Stimulated activated naive B cell treated with anti-CD40 and anti-IgM and Interleukin-4, amounts not matched to agents 10 μg/mL and 1 μg/mL and 100 μg/mL, for 72 hours (primary cell): ENCODE data around the gene AFF2.
A peak's percentile ranks its signal among the peaks of the same experiment; 100 is the strongest.

Experiments used
- ATAC-seq, 2 donors: fragments of 150-1000 bp; cut with Tn5 transposase; replicated peaks; 2 replicates each; pipeline ENCODE4 v1.10.0; 2021; ENCODE audit warnings: moderate library complexity in 1 of 2
- DNase-seq: peaks from one replicate; pipeline ENCODE4 v3.0.0; 2021
- H3K27ac Mint-ChIP-seq: one replicate; pipeline ENCODE4 v1.8.0; 2022; ENCODE audit warnings: mild to moderate bottlenecking, mixed read lengths
- H3K27me3 Mint-ChIP-seq, 2 donors: one replicate each; pipeline ENCODE4 v1.8.0; 2022; ENCODE audit warnings: mixed read lengths in 2 of 2
- H3K36me3 Mint-ChIP-seq, 2 donors: one replicate each; pipeline ENCODE4 v1.8.0; 2022; ENCODE audit warnings: mixed read lengths in 2 of 2, mild to moderate bottlenecking in 1 of 2
- H3K4me1 Mint-ChIP-seq, 2 donors: one replicate each; pipeline ENCODE4 v1.8.0; 2022; ENCODE audit warnings: mixed read lengths in 2 of 2, mild to moderate bottlenecking in 1 of 2
- H3K4me3 Mint-ChIP-seq, 2 donors: one replicate each; pipeline ENCODE4 v1.8.0; 2022; ENCODE audit warnings: mild to moderate bottlenecking in 2 of 2, mixed read lengths in 2 of 2, moderate library complexity in 1 of 2
- H3K9me3 Mint-ChIP-seq, 2 donors: one replicate each; pipeline ENCODE4 v1.8.0; 2022; ENCODE audit warnings: mixed read lengths in 2 of 2, mild to moderate bottlenecking in 1 of 2

The AFF2 gene

DNA sequence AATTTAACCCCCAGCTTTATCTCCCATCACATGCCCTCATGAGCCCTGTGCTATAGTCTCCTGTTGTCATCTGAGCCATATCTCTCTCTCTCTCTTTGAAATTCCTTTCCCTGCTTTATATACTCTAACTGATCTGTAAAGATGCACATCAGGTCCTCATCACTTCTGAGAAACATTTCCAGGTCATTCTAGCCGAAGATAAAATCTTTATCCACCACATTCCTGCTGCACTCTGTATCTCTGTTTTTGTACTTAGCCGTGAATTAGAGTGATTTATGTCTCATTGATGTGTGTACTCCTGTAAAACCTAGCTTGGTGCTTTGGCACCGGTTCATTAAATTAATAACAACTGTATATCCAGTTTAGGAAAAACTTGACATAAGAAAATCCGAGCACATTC is 113.2 kb downstream of the AFF2 start:
- Mint-ChIP-seq H3K27ac (no peak overlapping the region), H3K4me3 (peak overlapping the region in 1 of 2 donors; percentile 25), H3K36me3 (no peaks in the 10 kb centered on the region), H3K4me1 (peaks cover 12 to 46% of the 10 kb centered on the region in 2 donors), H3K9me3 (peaks cover 0 to 1% of the 10 kb centered on the region in 2 donors), H3K27me3 (no peaks in the 10 kb centered on the region)
- DNase-seq (no peak), ATAC-seq (no peak)

DNA sequence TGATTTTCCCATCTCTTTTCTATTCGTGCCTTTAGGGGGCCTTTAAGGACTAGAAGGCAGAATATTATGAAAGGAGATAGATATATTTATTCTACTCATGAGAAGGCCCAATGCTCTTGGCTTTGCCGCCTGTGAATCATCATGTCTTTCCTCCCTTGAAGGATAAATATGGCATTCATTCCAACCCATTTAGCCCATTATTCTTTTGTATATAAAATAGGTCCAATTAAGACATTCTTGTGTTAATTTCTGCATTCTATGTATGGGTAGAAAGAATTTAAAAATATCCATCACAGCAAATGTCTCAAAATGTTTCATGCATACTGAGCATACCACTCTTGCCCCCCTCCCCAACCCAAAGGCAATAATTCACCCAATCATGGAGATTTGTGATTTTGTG is 115.1 kb downstream of the AFF2 start:
- H3K27me3 Mint-ChIP-seq = no peaks in the 10 kb centered on the region

DNA sequence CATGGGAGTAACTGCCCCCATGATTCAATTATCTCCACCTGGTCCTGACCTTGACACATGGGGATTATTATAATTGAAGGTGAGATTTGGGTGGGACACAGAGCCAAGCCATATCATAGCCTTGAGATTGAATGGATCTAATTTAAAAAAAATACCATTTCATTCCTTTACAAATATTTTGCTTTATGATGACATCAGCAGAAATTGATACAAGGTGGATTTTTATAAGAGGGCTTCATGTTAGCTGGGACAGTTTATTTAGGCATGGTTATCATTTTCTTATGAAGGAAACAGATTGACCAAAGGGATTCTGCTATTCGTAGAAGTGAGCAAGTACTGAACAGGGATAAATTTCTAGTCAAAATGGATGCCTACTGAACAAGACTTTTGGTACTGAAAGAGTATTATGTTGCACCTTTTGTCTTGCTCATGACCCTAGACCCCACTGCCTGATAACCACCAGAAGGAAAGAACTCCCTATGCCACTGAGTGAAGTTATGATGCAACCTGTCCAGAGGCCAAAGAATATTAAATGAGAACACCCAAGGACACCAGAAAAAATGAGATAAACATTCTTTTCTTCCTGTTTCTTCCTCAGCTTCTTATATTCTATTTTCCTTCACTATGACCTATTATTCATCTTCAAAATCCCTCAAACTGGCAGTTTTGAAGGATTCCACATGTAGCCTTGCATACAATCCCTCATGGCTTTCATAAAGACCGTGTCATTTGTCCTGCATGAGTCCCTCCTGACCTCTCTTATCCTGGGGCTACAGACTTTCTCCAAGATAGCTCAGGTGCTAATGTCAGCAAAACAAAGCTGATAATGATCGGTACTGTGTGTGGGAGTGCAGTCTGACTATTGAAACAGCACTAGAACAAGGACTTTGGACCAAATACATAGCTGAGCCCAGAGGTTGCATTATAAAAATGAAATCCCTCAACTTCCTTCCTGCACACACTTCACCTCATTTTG is 118.3 kb downstream of the AFF2 start:
- H3K27ac Mint-ChIP-seq = no peak overlapping the region
- H3K9me3 Mint-ChIP-seq = no peaks in the 10 kb centered on the region
- DNase-seq (no peak), ATAC-seq (no peak)
- H3K4me1 Mint-ChIP-seq = peaks cover 0 to 9% of the 10 kb centered on the region in 2 donors
- H3K4me3 Mint-ChIP-seq = no peak overlapping the region
- no peaks in the 10 kb centered on the region for H3K36me3 Mint-ChIP-seq
- no peaks in the 10 kb centered on the region for H3K27me3 Mint-ChIP-seq

More for the DNA sequence above, 115.1 kb downstream of the AFF2 start:
- DNase-seq (no peak), ATAC-seq (no peak)
- Mint-ChIP-seq H3K36me3 (no peaks in the 10 kb centered on the region), H3K4me3 (no peak overlapping the region), H3K27ac (no peak overlapping the region), H3K9me3 (peaks cover 0 to 1% of the 10 kb centered on the region in 2 donors), H3K4me1 (peaks cover 10 to 38% of the 10 kb centered on the region in 2 donors)

DNA sequence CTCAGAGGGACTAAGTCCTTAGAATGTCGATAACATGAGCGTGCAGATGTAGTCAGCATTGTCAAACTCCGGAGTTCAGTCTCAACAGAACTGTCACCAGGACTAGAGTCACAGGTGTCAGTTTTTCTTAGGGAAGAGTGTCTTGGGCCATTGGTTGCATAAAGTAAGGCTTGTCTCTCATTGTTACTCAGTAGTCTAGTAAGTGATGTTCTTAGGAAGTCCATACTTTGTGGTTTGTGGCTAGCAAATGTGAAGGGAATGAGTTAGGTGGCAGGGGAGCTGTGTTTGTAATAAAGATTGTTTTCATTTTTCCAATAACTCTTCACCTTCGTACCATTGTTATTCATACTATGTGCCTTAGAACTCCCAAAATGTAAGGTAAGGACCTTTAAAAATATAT is 119.6 kb downstream of the AFF2 start:
- DNase-seq = no peak
- H3K27me3 Mint-ChIP-seq = no peaks in the 10 kb centered on the region
- H3K4me3 Mint-ChIP-seq = no peak overlapping the region
- H3K27ac Mint-ChIP-seq = no peak overlapping the region
- no peak for ATAC-seq
- no peaks in the 10 kb centered on the region for H3K9me3 Mint-ChIP-seq
- no peaks in the 10 kb centered on the region for H3K36me3 Mint-ChIP-seq
- H3K4me1 Mint-ChIP-seq = no peaks in the 10 kb centered on the region

DNA sequence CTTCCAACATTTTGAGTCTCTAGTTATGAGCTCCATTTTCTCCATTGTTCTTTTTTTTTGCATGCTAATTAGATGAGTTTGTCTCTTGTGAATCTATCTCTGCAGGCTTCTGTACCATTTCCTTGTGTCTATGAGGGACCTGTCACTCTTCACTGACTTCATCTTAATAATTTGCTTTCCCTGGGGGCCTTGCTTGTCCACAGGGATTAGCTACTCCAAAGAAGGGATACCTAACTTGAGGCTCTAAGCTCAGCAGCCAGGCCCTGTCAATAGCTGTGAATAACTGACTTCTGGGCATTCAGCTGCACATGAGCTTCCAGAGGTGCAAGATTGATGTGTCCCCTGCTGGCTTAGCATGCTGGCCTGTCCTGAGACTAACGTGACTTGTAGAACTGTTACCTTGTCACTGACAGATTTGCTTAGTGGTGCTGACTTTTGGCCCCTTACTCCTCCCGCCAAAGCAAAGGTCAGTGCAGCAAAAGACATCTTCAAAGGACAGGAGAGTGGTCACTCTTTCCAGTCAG is 124.6 kb downstream of the AFF2 start:
- ATAC-seq = no peak
- H3K4me1 Mint-ChIP-seq = no peaks in the 10 kb centered on the region
- no peak for DNase-seq
- no peaks in the 10 kb centered on the region for H3K9me3 Mint-ChIP-seq
- H3K27ac Mint-ChIP-seq = no peak overlapping the region
- H3K4me3 Mint-ChIP-seq = no peak overlapping the region
- H3K36me3 Mint-ChIP-seq = no peaks in the 10 kb centered on the region
- no peaks in the 10 kb centered on the region for H3K27me3 Mint-ChIP-seq

DNA sequence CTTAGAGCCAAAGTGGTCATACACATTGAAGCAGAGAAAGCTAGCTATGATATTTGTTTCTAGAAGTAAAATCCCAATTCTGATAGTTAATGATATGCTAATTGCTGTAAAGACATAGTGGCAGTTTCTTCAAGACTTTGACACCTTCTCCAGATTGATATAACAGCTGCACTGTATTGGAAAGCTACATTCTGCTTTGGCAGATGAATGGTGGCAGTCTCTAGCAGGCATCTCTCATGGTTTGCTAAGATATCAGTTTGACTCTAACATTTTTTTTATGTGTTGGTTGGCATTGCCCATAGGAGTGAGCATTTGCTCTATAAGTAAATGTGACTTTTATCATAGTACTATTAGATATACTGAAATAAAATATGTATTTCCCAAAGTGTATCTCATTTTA is 128.2 kb downstream of the AFF2 start:
- Mint-ChIP-seq H3K4me3 (no peak overlapping the region), H3K9me3 (no peaks in the 10 kb centered on the region), H3K27ac (no peak overlapping the region), H3K4me1 (peaks cover 0 to 3% of the 10 kb centered on the region in 2 donors), H3K36me3 (no peaks in the 10 kb centered on the region), H3K27me3 (no peaks in the 10 kb centered on the region)
- DNase-seq (no peak), ATAC-seq (no peak)

DNA sequence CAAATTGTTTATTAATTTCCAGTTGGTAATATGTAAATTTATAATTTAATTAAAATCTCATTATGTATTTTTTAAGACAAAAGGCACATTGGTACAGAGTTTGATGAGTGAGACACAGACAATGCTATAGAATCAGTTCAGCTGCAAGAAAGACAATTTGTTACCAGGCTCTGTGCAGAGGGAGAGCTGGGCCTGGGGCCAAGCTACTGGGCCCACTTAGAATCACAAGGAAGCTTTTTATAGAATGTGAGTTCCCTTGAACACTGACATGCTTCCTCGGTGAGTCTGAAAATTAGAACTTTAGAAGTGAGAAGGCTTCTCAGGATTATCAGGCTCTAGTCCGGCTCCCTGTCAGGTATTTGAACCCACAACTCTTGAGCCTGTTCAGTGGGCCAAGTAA is 129.0 kb downstream of the AFF2 start:
- DNase-seq = no peak
- Mint-ChIP-seq H3K4me3 (no peak overlapping the region), H3K27me3 (no peaks in the 10 kb centered on the region), H3K9me3 (no peaks in the 10 kb centered on the region), H3K27ac (no peak overlapping the region), H3K36me3 (no peaks in the 10 kb centered on the region), H3K4me1 (peaks cover 0 to 6% of the 10 kb centered on the region in 2 donors)
- ATAC-seq = no peak

DNA sequence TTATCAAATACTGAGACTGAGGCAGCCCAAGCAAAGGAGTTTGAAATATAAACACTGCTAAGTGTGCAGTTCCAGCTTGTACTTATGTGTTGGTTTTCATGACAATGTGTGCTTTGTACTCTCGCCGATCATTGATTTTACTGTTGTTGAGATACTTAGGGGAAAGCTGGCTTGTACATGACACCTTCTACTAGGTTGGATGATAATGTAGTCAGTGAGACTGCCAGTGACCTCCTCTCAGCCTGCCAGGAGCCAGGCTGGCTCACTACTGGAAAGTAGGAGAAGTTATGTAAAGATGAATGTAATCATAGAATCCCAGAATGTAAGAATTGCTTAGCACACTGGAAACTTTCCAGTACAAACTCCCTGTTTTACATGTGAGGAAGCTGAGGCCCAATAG is 132.0 kb downstream of the AFF2 start:
- ATAC-seq = no peak
- H3K27ac Mint-ChIP-seq = no peak overlapping the region
- no peaks in the 10 kb centered on the region for H3K36me3 Mint-ChIP-seq

DNA sequence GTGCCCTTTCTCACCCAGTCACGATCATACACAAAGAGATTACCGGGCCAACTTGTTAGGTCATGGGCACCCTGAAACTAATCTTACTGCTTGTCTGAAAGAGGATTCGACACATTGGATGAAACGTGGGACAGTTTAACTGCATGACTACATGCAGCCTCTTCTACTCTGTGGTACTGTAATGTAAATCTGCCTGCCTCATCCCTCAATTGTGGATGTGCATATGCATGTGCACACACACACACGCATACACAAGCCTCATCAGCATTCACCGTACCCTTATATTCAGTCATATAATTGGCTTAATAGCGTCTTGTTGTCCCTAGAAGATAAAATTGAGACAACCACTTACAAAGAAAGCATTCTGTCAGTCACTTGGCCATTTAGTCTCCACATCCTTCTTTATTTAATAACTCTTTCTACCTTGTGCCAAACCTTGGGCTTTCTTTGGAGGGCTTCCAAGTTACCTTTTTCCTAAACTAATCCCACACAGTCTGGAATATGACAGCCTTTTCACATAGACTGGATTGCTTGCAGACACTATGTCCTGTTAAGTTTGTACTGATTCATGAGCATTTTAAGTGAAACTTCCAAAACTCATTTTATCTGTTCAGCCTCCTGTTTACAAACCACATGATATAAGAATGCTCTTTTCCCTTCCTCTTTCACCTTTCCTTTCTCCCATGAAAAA is 132.9 kb downstream of the AFF2 start:
- no peak overlapping the region for H3K27ac Mint-ChIP-seq
- ATAC-seq = no peak
- H3K9me3 Mint-ChIP-seq = peaks cover 0 to 1% of the 10 kb centered on the region in 2 donors

More for the DNA sequence above, 132.0 kb downstream of the AFF2 start:
- H3K9me3 Mint-ChIP-seq = no peaks in the 10 kb centered on the region
- no peak overlapping the region for H3K4me3 Mint-ChIP-seq
- H3K27me3 Mint-ChIP-seq = no peaks in the 10 kb centered on the region
- DNase-seq = no peak
- peaks cover 0 to 6% of the 10 kb centered on the region in 2 donors for H3K4me1 Mint-ChIP-seq

DNA sequence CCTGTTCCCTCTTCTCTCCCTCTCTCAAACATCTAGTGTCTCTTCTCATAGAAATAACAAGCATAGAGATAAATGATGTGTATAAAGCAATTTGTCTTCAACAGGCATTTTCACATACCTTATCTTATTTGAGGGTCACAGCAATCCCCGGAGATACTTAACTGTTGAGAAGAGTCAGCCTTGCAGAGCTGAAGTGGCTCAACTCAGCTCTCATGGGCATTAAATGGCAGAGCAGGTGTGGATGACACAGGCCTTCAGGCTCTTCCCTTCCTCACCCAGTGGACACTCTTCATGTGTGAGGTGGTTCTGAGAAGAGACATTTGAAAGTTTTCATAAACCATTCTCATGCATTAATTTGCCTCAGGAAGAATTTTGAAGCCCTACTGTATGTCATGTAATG is 134.2 kb downstream of the AFF2 start:
- peaks cover 0 to 6% of the 10 kb centered on the region in 2 donors for H3K4me1 Mint-ChIP-seq
- peaks cover 0 to 1% of the 10 kb centered on the region in 2 donors for H3K9me3 Mint-ChIP-seq
- H3K27ac Mint-ChIP-seq = no peak overlapping the region
- H3K27me3 Mint-ChIP-seq = no peaks in the 10 kb centered on the region
- no peak overlapping the region for H3K4me3 Mint-ChIP-seq
- DNase-seq = no peak
- H3K36me3 Mint-ChIP-seq = no peaks in the 10 kb centered on the region
- ATAC-seq = no peak

More for the DNA sequence above, 132.9 kb downstream of the AFF2 start:
- H3K27me3 Mint-ChIP-seq = no peaks in the 10 kb centered on the region
- no peak for DNase-seq
- peaks cover 0 to 6% of the 10 kb centered on the region in 2 donors for H3K4me1 Mint-ChIP-seq
- no peak overlapping the region for H3K4me3 Mint-ChIP-seq
- H3K36me3 Mint-ChIP-seq = no peaks in the 10 kb centered on the region

DNA sequence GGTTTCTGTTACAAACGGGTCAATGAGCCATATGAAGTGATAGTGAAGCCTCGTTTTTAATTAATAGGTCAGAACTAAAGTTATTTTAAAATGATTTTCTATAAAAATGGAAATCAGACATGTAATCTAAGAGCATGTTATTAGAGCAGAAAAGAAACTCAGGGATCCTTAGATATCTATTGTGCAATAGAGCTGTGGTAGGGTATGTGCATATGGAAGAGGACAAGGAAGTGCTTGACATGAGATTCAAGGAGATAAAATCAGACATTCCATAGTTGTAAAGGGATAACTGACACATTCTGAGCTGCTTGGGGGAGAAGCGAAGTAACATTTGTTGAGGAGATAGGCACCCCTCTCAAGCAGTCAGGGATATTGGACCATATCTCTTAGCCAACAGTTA is 143.0 kb downstream of the AFF2 start:
- DNase-seq (no peak), ATAC-seq (no peak)
- Mint-ChIP-seq H3K4me1 (no peaks in the 10 kb centered on the region), H3K9me3 (no peaks in the 10 kb centered on the region), H3K36me3 (no peaks in the 10 kb centered on the region), H3K27ac (no peak overlapping the region), H3K4me3 (no peak overlapping the region), H3K27me3 (no peaks in the 10 kb centered on the region)

DNA sequence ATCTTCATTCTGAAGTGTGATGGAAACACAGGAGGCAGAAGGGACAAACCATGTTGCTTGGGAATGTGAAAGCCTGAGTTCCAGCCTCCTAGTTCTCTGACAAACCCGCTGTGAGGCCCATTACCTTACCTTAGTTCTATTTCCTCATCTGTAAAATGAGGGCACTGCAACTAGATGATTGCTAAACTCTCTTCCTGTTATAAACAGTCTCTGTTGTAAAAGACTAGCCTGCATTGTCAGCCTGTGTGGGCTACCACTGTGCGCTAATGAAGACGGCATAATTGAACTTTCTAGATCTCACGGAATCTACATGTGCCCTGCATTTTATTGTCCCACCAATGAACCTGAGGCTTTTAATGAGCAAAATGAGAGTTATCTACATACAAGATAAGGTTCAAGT is 147.2 kb downstream of the AFF2 start:
- DNase-seq (no peak), ATAC-seq (no peak)
- H3K4me3 Mint-ChIP-seq = no peak overlapping the region
- H3K4me1 Mint-ChIP-seq = no peaks in the 10 kb centered on the region
- no peaks in the 10 kb centered on the region for H3K9me3 Mint-ChIP-seq
- no peaks in the 10 kb centered on the region for H3K27me3 Mint-ChIP-seq
- H3K27ac Mint-ChIP-seq = no peak overlapping the region
- H3K36me3 Mint-ChIP-seq = no peaks in the 10 kb centered on the region

DNA sequence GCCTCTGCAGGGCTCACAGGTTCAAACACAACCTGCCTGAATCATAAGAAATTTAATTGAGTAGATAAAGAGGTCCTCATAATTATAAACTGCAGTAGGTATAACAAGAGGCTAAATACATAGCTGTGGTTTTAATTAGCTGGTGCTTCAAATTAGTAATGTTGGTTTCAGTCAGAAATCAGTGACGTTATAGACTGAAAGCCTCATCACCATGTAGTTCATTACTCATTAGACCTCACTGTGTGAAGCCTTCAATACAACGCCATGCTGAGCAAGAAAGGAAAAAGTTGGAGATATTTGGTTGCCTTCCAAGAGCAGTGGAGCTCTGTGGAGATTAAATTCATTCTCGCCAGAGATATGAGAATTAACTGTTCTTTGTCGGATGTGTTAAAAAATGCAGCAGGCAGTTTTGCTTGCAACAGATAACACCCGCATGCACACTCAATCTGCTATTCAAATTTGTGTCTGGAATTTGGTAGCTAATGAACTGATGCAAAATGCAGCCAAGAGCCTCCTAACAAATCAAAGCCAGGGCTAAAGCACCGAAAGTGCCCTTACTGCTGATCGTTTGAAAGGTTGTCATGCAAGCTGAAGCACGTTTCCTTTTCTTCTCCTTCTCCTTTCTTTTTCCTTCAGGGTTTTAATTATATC is 148.9 kb downstream of the AFF2 start:
- no peak overlapping the region for H3K27ac Mint-ChIP-seq
- no peaks in the 10 kb centered on the region for H3K4me1 Mint-ChIP-seq
- H3K9me3 Mint-ChIP-seq = no peaks in the 10 kb centered on the region
- DNase-seq (no peak), ATAC-seq (no peak)
- H3K27me3 Mint-ChIP-seq = no peaks in the 10 kb centered on the region
- no peak overlapping the region for H3K4me3 Mint-ChIP-seq
- no peaks in the 10 kb centered on the region for H3K36me3 Mint-ChIP-seq

DNA sequence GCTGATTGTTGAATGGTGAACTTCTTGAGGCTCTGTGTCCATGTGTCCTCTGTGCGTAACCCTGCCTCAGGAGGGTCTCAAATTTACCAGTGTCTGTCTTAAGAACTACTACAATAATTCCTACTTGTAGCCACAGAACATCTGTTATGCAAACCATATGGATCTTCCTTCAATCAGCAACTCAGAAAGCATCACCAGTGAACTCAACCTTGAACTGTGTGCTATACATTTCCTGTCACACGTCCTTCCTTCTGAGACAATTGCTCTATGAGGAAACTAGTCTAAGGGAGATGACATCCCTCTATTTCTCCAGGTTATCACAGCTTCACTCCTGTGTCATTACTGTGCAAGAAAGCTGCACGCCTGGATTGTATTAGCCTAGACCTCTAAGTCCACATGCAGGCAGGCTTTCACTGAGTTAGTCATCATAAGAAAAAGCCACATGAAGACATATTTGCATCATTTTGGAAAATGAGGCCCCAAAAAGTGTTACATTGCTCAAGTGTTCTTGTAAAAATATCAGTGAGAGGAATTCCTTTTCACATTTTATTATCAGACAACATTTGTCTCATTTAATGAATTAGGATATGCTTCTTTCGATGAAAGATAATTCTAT is 157.8 kb downstream of the AFF2 start:
- H3K9me3 Mint-ChIP-seq = no peaks in the 10 kb centered on the region
- H3K36me3 Mint-ChIP-seq = no peaks in the 10 kb centered on the region
- H3K27ac Mint-ChIP-seq = no peak overlapping the region
- no peak overlapping the region for H3K4me3 Mint-ChIP-seq
- DNase-seq (no peak), ATAC-seq (no peak)
- H3K27me3 Mint-ChIP-seq = no peaks in the 10 kb centered on the region
- no peaks in the 10 kb centered on the region for H3K4me1 Mint-ChIP-seq
